Activated T-cell treated with anti-CD3 and anti-CD28 coated beads, Interleukin-2, amount 50 U/mL, for 4 hours (primary cell): Measurements from ENCODE around the gene RPL29. TPM values are rescaled to one million over a fixed set of nuclear protein-coding genes. Genes with fewer than 3 reads are reported as not detected.
A peak's percentile ranks its signal among the peaks of the same experiment; 100 is the strongest.
"Not testable (repeated sequence)": the region's sequence is repeated elsewhere in the genome, so short reads cannot be mapped to it uniquely, and the experiment has no call there.

Source experiments
- ATAC-seq, 2 donors: fragments of 200-7000 bp; cut with Tn5 transposase; one replicate each; pipeline ENCODE4 v1.10.0; 2021
- DNase-seq: peaks from one replicate; pipeline ENCODE4 v3.0.0-alpha.2; 2020
- H3K27me3 Mint-ChIP-seq: one replicate; pipeline ENCODE4 v1.8.0; 2021; ENCODE audit warnings: low read depth, mixed read lengths
- H3K36me3 Mint-ChIP-seq: one replicate; pipeline ENCODE4 v1.8.0; 2022; ENCODE audit warnings: mixed read lengths; ENCODE audit not compliant: insufficient read depth
- H3K4me1 Mint-ChIP-seq: one replicate; pipeline ENCODE4 v1.8.0; 2021; ENCODE audit warnings: low read depth, mixed read lengths
- H3K4me3 Mint-ChIP-seq: one replicate; pipeline ENCODE4 v1.8.0; 2021; ENCODE audit warnings: mild to moderate bottlenecking, moderate library complexity, mixed read lengths
- H3K9me3 Mint-ChIP-seq: one replicate; pipeline ENCODE4 v1.8.0; 2021; ENCODE audit warnings: mixed read lengths
- total RNA-seq, 3 donors: library from RNA; stranded (reverse); gene quantifications; one replicate each; pipeline ENCODE4 v1.2.1, GENCODE V29; 2021

RPL29 gene
- 1,000 to 10,000 TPM; 1,732 to 1,841 (median 1,813) TPM for total RNA-seq

GRCh38 chr3:51995346-51996163, at the start of gene RPL29:
TSS of gene RPL29 (minus strand) at chr3:51995895. CDS start at chr3:51995461, 434 bp downstream.
- peaks cover 30% of the 10 kb centered on the region for H3K4me1 Mint-ChIP-seq
- no peaks in the 10 kb centered on the region for H3K27me3 Mint-ChIP-seq
- H3K9me3 Mint-ChIP-seq, result no peaks in the 10 kb centered on the region
- peak within 1 kb of the TSS; percentile 99 for H3K4me3 Mint-ChIP-seq
- peaks cover 37% of the 10 kb centered on the region for H3K36me3 Mint-ChIP-seq
- DNase-seq (peak; percentile 87), ATAC-seq (peak; percentile 89 to 93)

GRCh38 chr3:52044869-52045619, 49.3 kb upstream of the RPL29 start:
- no peak for DNase-seq
- no peak overlapping the region for H3K4me3 Mint-ChIP-seq
- no peaks in the 10 kb centered on the region for H3K27me3 Mint-ChIP-seq
- ATAC-seq, result no peak
- peaks cover 22% of the 10 kb centered on the region for H3K4me1 Mint-ChIP-seq
- H3K36me3 Mint-ChIP-seq, result peaks cover 10% of the 10 kb centered on the region
- no peaks in the 10 kb centered on the region for H3K9me3 Mint-ChIP-seq

DNA sequence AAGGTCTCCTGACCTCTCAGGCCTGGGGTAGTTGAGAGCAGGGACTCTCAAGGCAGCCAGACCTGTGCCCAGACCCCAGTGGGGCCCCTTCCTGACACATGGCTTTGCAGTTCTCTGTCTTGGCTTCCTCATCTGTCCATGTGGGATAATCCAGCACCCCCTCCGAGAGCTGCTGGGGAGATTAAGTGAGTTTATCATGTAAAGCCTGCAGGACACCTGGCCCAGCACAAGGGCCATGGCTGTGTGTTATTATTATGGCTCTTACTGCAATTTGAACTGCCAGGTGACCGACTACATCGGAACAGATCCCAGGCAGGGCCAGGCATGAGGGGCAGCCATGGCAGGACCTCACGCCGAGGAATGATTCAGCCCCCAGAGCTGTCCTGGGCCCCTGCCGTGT, 48.1 kb upstream of the RPL29 start:
- Mint-ChIP-seq H3K27me3 (peaks cover 2% of the 10 kb centered on the region), H3K9me3 (no peaks in the 10 kb centered on the region), H3K36me3 (no peaks in the 10 kb centered on the region), H3K4me1 (peaks cover 11% of the 10 kb centered on the region), H3K4me3 (no peak overlapping the region)
- ATAC-seq (no peak), DNase-seq (no peak)

- DNase-seq, ATAC-seq, H3K27me3 Mint-ChIP-seq, H3K36me3 Mint-ChIP-seq, H3K9me3 Mint-ChIP-seq, H3K4me3 Mint-ChIP-seq: not testable (repeated sequence)
- peaks cover 11% of the 10 kb centered on the region for H3K4me1 Mint-ChIP-seq
These were observed 47.3 kb upstream of the RPL29 start for GRCh38 chr3:52043039-52043438.

DNA sequence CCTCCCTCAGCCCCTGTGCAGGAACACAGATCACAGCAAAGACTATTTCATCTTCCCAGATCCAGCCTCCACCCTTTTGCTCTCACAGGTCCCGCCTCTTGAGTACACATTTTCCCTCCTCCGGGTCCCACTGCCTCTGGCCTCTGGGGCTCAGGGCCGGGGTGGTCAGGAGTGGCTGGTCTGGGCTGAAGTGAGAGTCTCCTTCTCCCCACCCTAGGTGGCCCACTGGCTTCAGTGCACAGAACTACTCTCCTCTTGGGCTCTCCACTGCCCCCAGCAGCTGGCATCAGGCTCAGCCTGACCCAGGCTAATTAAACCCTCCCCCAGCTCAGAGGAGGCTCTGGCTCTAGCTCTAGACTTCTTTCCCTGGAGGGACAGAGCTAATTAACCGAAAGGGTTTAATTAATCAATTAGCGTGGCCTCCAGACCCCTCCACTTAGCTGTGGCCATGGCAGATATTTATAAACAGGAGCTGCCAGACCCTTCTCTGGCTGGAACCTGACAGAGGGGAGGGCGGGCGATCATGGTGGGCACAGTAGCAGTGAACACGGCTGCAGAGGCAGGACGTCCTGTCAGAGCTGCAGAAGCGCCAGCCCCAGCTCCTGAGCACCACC, 45.5 kb upstream of the RPL29 start:
- H3K36me3 Mint-ChIP-seq, result no peaks in the 10 kb centered on the region
- H3K4me3 Mint-ChIP-seq, result no peak overlapping the region
- DNase-seq, result no peak
- H3K27me3 Mint-ChIP-seq, result peaks cover 2% of the 10 kb centered on the region
- H3K9me3 Mint-ChIP-seq, result no peaks in the 10 kb centered on the region
- H3K4me1 Mint-ChIP-seq, result peaks cover 8% of the 10 kb centered on the region
- no peak for ATAC-seq

GRCh38 chr3:52040600-52040999, 44.9 kb upstream of the RPL29 start:
- H3K27me3 Mint-ChIP-seq, result peaks cover 2% of the 10 kb centered on the region
- no peak overlapping the region for H3K4me3 Mint-ChIP-seq
- no peaks in the 10 kb centered on the region for H3K9me3 Mint-ChIP-seq
- ATAC-seq (no peak), DNase-seq (no peak)
- peaks cover 8% of the 10 kb centered on the region for H3K4me1 Mint-ChIP-seq
- H3K36me3 Mint-ChIP-seq, result no peaks in the 10 kb centered on the region

- no peak overlapping the region for H3K4me3 Mint-ChIP-seq
- H3K36me3 Mint-ChIP-seq, result no peaks in the 10 kb centered on the region
- peaks cover 2% of the 10 kb centered on the region for H3K27me3 Mint-ChIP-seq
- H3K9me3 Mint-ChIP-seq, result no peaks in the 10 kb centered on the region
- peaks cover 2% of the 10 kb centered on the region for H3K4me1 Mint-ChIP-seq
- ATAC-seq, result no peak
- DNase-seq, result no peak
These were observed 44.2 kb upstream of the RPL29 start for GRCh38 chr3:52039846-52040245.

DNA sequence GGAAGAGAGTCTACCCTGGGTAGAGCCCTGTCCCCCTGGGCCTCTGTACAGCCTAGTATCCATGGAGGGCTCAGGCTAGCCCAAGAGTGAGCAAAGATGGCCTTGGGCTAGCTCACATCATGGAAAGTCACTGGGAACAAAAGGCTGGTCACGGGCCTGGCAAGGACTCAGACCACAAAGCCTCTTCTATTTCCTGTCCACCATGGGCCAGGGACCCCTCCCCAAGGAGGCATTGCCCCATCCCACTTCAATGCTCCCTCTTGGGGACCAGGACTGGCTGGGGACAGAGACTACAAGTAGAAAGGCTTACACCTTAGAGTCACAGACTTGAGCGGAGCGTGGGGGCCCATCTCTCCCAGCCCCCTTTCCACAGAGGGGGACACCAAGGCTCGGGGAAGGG, 43.7 kb upstream of the RPL29 start:
- ATAC-seq (no peak), DNase-seq (no peak)
- Mint-ChIP-seq H3K27me3 (peaks cover 2% of the 10 kb centered on the region), H3K9me3 (no peaks in the 10 kb centered on the region), H3K4me3 (no peak overlapping the region), H3K36me3 (no peaks in the 10 kb centered on the region), H3K4me1 (peaks cover 2% of the 10 kb centered on the region)

GRCh38 chr3:52038227-52038626, 42.5 kb upstream of the RPL29 start:
- peaks cover 2% of the 10 kb centered on the region for H3K27me3 Mint-ChIP-seq
- no peaks in the 10 kb centered on the region for H3K36me3 Mint-ChIP-seq
- H3K9me3 Mint-ChIP-seq, result no peaks in the 10 kb centered on the region
- no peak for DNase-seq
- ATAC-seq, result no peak
- no peak overlapping the region for H3K4me3 Mint-ChIP-seq
- H3K4me1 Mint-ChIP-seq, result peaks cover 2% of the 10 kb centered on the region

DNA sequence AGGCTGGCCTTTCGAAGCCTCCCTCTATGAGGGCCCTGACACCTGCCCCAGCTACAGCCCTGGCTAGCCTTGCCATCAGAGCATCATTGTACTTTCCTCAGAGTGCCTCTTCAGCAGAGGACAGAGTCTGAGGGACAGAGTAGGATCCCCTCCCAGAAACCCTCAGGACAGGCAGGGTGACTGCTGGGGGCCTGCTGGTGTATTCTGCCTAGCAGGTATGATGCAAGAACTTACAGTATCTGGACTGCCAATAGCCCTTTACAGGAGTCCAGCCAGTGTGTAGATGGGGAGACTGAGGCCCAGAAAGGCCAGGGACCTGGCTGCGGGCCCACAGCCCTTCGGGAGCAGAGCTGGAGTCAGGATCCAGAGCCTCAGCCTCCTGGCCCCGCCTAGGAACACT, 41.6 kb upstream of the RPL29 start:
- Mint-ChIP-seq H3K27me3 (peaks cover 2% of the 10 kb centered on the region), H3K9me3 (no peaks in the 10 kb centered on the region), H3K4me3 (no peak overlapping the region), H3K36me3 (no peaks in the 10 kb centered on the region), H3K4me1 (peaks cover 2% of the 10 kb centered on the region)
- ATAC-seq (no peak), DNase-seq (no peak)

- ATAC-seq, result no peak
- Mint-ChIP-seq H3K4me3 (no peak overlapping the region), H3K36me3 (no peaks in the 10 kb centered on the region), H3K4me1 (peaks cover 1% of the 10 kb centered on the region), H3K27me3 (peaks cover 2% of the 10 kb centered on the region), H3K9me3 (no peaks in the 10 kb centered on the region)
- DNase-seq, result no peak
These were observed 41.1 kb upstream of the RPL29 start for GRCh38 chr3:52036829-52037228.

DNA sequence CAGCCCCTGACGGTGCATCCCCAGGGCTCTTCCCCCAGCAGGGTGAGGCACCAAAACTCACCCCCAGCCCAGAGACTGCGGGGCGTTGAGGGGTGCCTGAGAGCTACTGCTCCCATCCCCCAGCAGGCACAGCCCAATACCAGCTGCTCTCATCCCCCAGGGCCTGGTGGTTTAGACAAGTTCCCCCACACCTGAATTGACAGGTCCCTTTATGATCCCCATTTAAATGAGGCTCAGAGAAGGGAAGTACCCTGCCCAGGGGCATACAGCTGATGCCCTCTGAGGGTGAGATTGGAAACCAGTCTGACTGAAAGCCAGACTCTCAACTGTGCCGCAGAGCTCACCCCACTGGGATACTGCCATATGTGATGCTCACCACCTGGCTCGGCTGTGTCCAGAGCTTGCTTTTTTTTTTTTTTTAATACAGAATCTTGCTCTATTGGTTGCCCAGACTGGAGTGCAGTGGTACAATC, 40.6 kb upstream of the RPL29 start:
- DNase-seq, result no peak
- no peak for ATAC-seq
- no peaks in the 10 kb centered on the region for H3K4me1 Mint-ChIP-seq

DNA sequence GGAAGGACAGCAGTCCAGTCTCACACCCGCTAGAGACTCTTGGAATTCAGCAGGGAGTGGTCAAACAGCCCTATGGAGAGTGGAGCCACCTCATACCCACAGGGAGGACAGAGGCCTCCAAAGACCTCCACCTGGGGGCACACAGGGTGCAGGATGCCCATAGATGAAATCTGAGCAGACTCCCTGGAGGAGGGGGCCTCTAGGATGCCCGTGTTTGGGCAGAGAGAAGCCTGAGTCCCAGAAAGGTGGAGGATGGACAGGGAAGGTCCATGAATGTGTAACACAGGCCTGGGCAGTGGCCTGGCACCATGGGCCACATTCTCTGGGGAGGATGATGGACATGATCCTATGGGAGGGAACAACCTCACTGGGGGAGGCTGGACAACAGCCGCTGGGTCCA, 39.0 kb upstream of the RPL29 start:
- no peak for DNase-seq
- no peak for ATAC-seq
- H3K4me3 Mint-ChIP-seq, result no peak overlapping the region
- no peaks in the 10 kb centered on the region for H3K4me1 Mint-ChIP-seq
- H3K9me3 Mint-ChIP-seq, result no peaks in the 10 kb centered on the region
- H3K27me3 Mint-ChIP-seq, result peaks cover 2% of the 10 kb centered on the region
- no peaks in the 10 kb centered on the region for H3K36me3 Mint-ChIP-seq

More for the DNA sequence above, 40.6 kb upstream of the RPL29 start:
- Mint-ChIP-seq H3K4me3 (no peak overlapping the region), H3K9me3 (no peaks in the 10 kb centered on the region), H3K36me3 (no peaks in the 10 kb centered on the region), H3K27me3 (peaks cover 2% of the 10 kb centered on the region)

DNA sequence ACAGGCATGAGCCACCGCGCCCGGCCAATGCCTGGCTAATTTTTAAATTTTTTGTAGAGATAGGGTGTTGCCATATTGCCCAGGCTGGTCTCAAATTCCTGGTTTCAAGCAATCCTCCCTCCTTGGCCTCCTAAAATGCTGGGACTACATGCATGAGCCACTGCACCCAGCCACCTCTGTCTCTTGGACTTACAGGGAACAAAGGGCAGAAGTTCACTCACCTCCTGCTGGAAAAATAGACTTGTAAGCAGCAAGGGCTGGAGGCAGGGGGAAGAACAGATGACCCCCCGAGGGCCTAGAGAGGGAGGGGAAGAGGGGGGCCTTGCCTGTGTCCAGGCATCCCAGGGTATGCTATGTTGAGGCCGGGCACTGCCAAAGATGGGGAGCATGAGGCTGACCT, 38.5 kb upstream of the RPL29 start:
- no peaks in the 10 kb centered on the region for H3K27me3 Mint-ChIP-seq

More for the DNA sequence above, 38.5 kb upstream of the RPL29 start:
- DNase-seq (no peak), ATAC-seq (no peak)
- Mint-ChIP-seq H3K9me3 (no peaks in the 10 kb centered on the region), H3K4me1 (no peaks in the 10 kb centered on the region), H3K4me3 (no peak overlapping the region), H3K36me3 (no peaks in the 10 kb centered on the region)
